ENCODE data around the gene BRF1.
"Not testable (repeated sequence)": the region's sequence is repeated elsewhere in the genome, so short reads cannot be mapped to it uniquely, and the experiment has no call there.

The BRF1 gene

GRCh38 chr14:105330491-105330895, 29.7 kb upstream of the BRF1 start:
- H3K36me3 ChIP-seq (ENCODE audit: insufficient read depth, low read depth, low read length), result no peaks in the 10 kb centered on the region
- no peaks in the 10 kb centered on the region for H3K9me3 ChIP-seq (ENCODE audit: insufficient read depth, low read depth, low read length)
- H3K27me3 ChIP-seq (ENCODE audit: insufficient read depth, low read length), result no peaks in the 10 kb centered on the region
- peaks cover 31% of the 10 kb centered on the region; the same call in 1 of the 2 replicates for H3K4me1 ChIP-seq (ENCODE audit: insufficient read depth, low read length)
- no peak overlapping the region for H3K27ac ChIP-seq (ENCODE audit: low read length)
- no peak overlapping the region for H3K9ac ChIP-seq (ENCODE audit: low read depth, low read length)
- no peak overlapping the region for H3K4me3 ChIP-seq (ENCODE audit: low read length)

- no peak overlapping the region for H3K27ac ChIP-seq (ENCODE audit: low read length)
- H3K9me3 ChIP-seq (ENCODE audit: insufficient read depth, low read depth, low read length), result no peaks in the 10 kb centered on the region
- H3K36me3 ChIP-seq (ENCODE audit: insufficient read depth, low read depth, low read length), result no peaks in the 10 kb centered on the region
- H3K27me3 ChIP-seq (ENCODE audit: insufficient read depth, low read length), result no peaks in the 10 kb centered on the region
- H3K9ac ChIP-seq (ENCODE audit: low read depth, low read length), result no peak overlapping the region
- no peak overlapping the region for H3K4me3 ChIP-seq (ENCODE audit: low read length)
- peaks cover 34% of the 10 kb centered on the region; the same call in 1 of the 2 replicates for H3K4me1 ChIP-seq (ENCODE audit: insufficient read depth, low read length)
Measured at GRCh38 chr14:105329411-105330150, 28.8 kb upstream of the BRF1 start.

- Histone ChIP-seq H3K9me3 (ENCODE audit: insufficient read depth, low read depth, low read length) (no peaks in the 10 kb centered on the region), H3K9ac (ENCODE audit: low read depth, low read length) (no peak overlapping the region), H3K4me1 (ENCODE audit: insufficient read depth, low read length) (peaks cover 34% of the 10 kb centered on the region; the same call in 1 of the 2 replicates), H3K36me3 (ENCODE audit: insufficient read depth, low read depth, low read length) (no peaks in the 10 kb centered on the region), H3K4me3 (ENCODE audit: low read length) (no peak overlapping the region), H3K27me3 (ENCODE audit: insufficient read depth, low read length) (no peaks in the 10 kb centered on the region), H3K27ac (ENCODE audit: low read length) (no peak overlapping the region)
Measured at GRCh38 chr14:105328678-105329390, 28.0 kb upstream of the BRF1 start.

GRCh38 chr14:105328070-105328677, 27.4 kb upstream of the BRF1 start:
- H3K36me3 ChIP-seq (ENCODE audit: insufficient read depth, low read depth, low read length), result no peaks in the 10 kb centered on the region
- H3K4me3 ChIP-seq (ENCODE audit: low read length), result no peak overlapping the region
- H3K27me3 ChIP-seq (ENCODE audit: insufficient read depth, low read length), result no peaks in the 10 kb centered on the region
- H3K9me3 ChIP-seq (ENCODE audit: insufficient read depth, low read depth, low read length), result no peaks in the 10 kb centered on the region
- H3K27ac ChIP-seq (ENCODE audit: low read length), result no peak overlapping the region
- H3K4me1 ChIP-seq (ENCODE audit: insufficient read depth, low read length), result peaks cover 34% of the 10 kb centered on the region; the same call in 1 of the 2 replicates
- H3K9ac ChIP-seq (ENCODE audit: low read depth, low read length), result no peak overlapping the region

- H3K4me1 ChIP-seq (ENCODE audit: insufficient read depth, low read length), result peaks cover 34% of the 10 kb centered on the region; the same call in 1 of the 2 replicates
- not testable (repeated sequence) for H3K27ac ChIP-seq (ENCODE audit: low read length); H3K4me3 ChIP-seq (ENCODE audit: low read length); H3K36me3 ChIP-seq (ENCODE audit: insufficient read depth, low read depth, low read length); H3K9me3 ChIP-seq (ENCODE audit: insufficient read depth, low read depth, low read length); H3K9ac ChIP-seq (ENCODE audit: low read depth, low read length); H3K27me3 ChIP-seq (ENCODE audit: insufficient read depth, low read length)
Measured at GRCh38 chr14:105327695-105328045, 26.9 kb upstream of the BRF1 start.

- no peak overlapping the region for H3K4me3 ChIP-seq (ENCODE audit: low read length)
- no peak overlapping the region for H3K9ac ChIP-seq (ENCODE audit: low read depth, low read length)
- no peak overlapping the region for H3K27ac ChIP-seq (ENCODE audit: low read length)
- no peaks in the 10 kb centered on the region for H3K9me3 ChIP-seq (ENCODE audit: insufficient read depth, low read depth, low read length)
- H3K4me1 ChIP-seq (ENCODE audit: insufficient read depth, low read length), result peaks cover 34% of the 10 kb centered on the region; the same call in 1 of the 2 replicates
- no peaks in the 10 kb centered on the region for H3K27me3 ChIP-seq (ENCODE audit: insufficient read depth, low read length)
- H3K36me3 ChIP-seq (ENCODE audit: insufficient read depth, low read depth, low read length), result no peaks in the 10 kb centered on the region
Measured at GRCh38 chr14:105326891-105327694, 26.3 kb upstream of the BRF1 start.

GRCh38 chr14:105326568-105326867, 25.7 kb upstream of the BRF1 start:
- Histone ChIP-seq H3K4me3 (ENCODE audit: low read length) (no peak overlapping the region), H3K9ac (ENCODE audit: low read depth, low read length) (no peak overlapping the region), H3K9me3 (ENCODE audit: insufficient read depth, low read depth, low read length) (no peaks in the 10 kb centered on the region), H3K36me3 (ENCODE audit: insufficient read depth, low read depth, low read length) (no peaks in the 10 kb centered on the region), H3K27ac (ENCODE audit: low read length) (no peak overlapping the region), H3K27me3 (ENCODE audit: insufficient read depth, low read length) (no peaks in the 10 kb centered on the region), H3K4me1 (ENCODE audit: insufficient read depth, low read length) (peaks cover 29% of the 10 kb centered on the region; the same call in 1 of the 2 replicates)

- Histone ChIP-seq H3K9ac (ENCODE audit: low read depth, low read length) (no peak overlapping the region), H3K4me1 (ENCODE audit: insufficient read depth, low read length) (peaks cover 29% of the 10 kb centered on the region; the same call in 1 of the 2 replicates), H3K27me3 (ENCODE audit: insufficient read depth, low read length) (no peaks in the 10 kb centered on the region), H3K4me3 (ENCODE audit: low read length) (no peak overlapping the region), H3K27ac (ENCODE audit: low read length) (no peak overlapping the region), H3K9me3 (ENCODE audit: insufficient read depth, low read depth, low read length) (no peaks in the 10 kb centered on the region), H3K36me3 (ENCODE audit: insufficient read depth, low read depth, low read length) (no peaks in the 10 kb centered on the region)
Measured at GRCh38 chr14:105325716-105326567, 25.1 kb upstream of the BRF1 start.

- peaks cover 23% of the 10 kb centered on the region; the same call in 1 of the 2 replicates for H3K4me1 ChIP-seq (ENCODE audit: insufficient read depth, low read length)
- no peak overlapping the region for H3K9ac ChIP-seq (ENCODE audit: low read depth, low read length)
- no peaks in the 10 kb centered on the region for H3K9me3 ChIP-seq (ENCODE audit: insufficient read depth, low read depth, low read length)
- H3K4me3 ChIP-seq (ENCODE audit: low read length), result no peak overlapping the region
- no peaks in the 10 kb centered on the region for H3K27me3 ChIP-seq (ENCODE audit: insufficient read depth, low read length)
- no peak overlapping the region for H3K27ac ChIP-seq (ENCODE audit: low read length)
- H3K36me3 ChIP-seq (ENCODE audit: insufficient read depth, low read depth, low read length), result no peaks in the 10 kb centered on the region
Measured at GRCh38 chr14:105325303-105325702, 24.5 kb upstream of the BRF1 start.

- Histone ChIP-seq H3K27ac (ENCODE audit: low read length) (no peak overlapping the region), H3K4me3 (ENCODE audit: low read length) (no peak overlapping the region), H3K27me3 (ENCODE audit: insufficient read depth, low read length) (no peaks in the 10 kb centered on the region), H3K36me3 (ENCODE audit: insufficient read depth, low read depth, low read length) (no peaks in the 10 kb centered on the region), H3K9ac (ENCODE audit: low read depth, low read length) (no peak overlapping the region), H3K4me1 (ENCODE audit: insufficient read depth, low read length) (peaks cover 21% of the 10 kb centered on the region; the same call in 1 of the 2 replicates), H3K9me3 (ENCODE audit: insufficient read depth, low read depth, low read length) (no peaks in the 10 kb centered on the region)
Measured at GRCh38 chr14:105324871-105325270, 24.1 kb upstream of the BRF1 start.

Data from iPS-20b (cell line).